SU-DHL-6 (cell line): ENCODE data around the gene XRCC6.
A peak's percentile ranks its signal among the peaks of the same experiment; 100 is the strongest.

Experiments used
- H2AFZ ChIP-seq: fragments of 200-600 bp; sonication (generic); 2 replicates; pipeline ENCODE4 v1.6.1; 2014; ENCODE audit warnings: low read depth, mild to moderate bottlenecking, moderate library complexity, mixed read lengths, antibody characterized with exemption, low read length; ENCODE audit not compliant: severe bottlenecking
- H3F3A ChIP-seq: fragments of 200-600 bp; shearing (Covaris generic); 2 replicates; pipeline ENCODE4 v1.6.0; 2016; ENCODE audit warnings: antibody characterized with exemption, mild to moderate bottlenecking; ENCODE audit not compliant: insufficient read depth
- H3K27ac ChIP-seq: fragments of 200-600 bp; sonication (generic); 2 replicates; pipeline ENCODE4 v1.5.1; 2016; ENCODE audit warnings: low read depth, mild to moderate bottlenecking, low read length, moderate library complexity, mixed read lengths
- H3K27me3 ChIP-seq: fragments of 200-600 bp; sonication (generic), shearing (Covaris generic); 2 replicates; pipeline ENCODE4 v1.6.0; 2014; ENCODE audit warnings: mild to moderate bottlenecking, low read length
- H3K36me3 ChIP-seq: fragments of 200-600 bp; sonication (generic); 2 replicates; pipeline ENCODE4 v1.6.1; 2014; ENCODE audit warnings: mild to moderate bottlenecking, low read length, mixed read lengths
- H3K4me2 ChIP-seq: fragments of 300-600, 200-600 bp; shearing (Covaris generic), sonication (generic); 2 replicates; pipeline ENCODE4 v1.6.0; 2014; ENCODE audit warnings: low read length, low read depth, mild to moderate bottlenecking; ENCODE audit not compliant: poor library complexity, severe bottlenecking
- H3K4me3 ChIP-seq: fragments of 200-600 bp; sonication (generic); 2 replicates; pipeline ENCODE4 v1.5.1; 2014; ENCODE audit warnings: antibody characterized with exemption, low read length, mild to moderate bottlenecking, mixed read lengths; ENCODE audit not compliant: insufficient read depth, poor library complexity, severe bottlenecking
- H3K79me2 ChIP-seq: fragments of 200-600 bp; sonication (generic); 2 replicates; pipeline ENCODE4 v1.6.1; 2014; ENCODE audit warnings: mild to moderate bottlenecking, low read length, moderate library complexity; ENCODE audit not compliant: insufficient read depth
- H3K9ac ChIP-seq: fragments of 200-600 bp; sonication (generic); 2 replicates; pipeline ENCODE4 v1.7.0; 2014; ENCODE audit warnings: mild to moderate bottlenecking, low read length
- H3K9me2 ChIP-seq: fragments of 200-600 bp; sonication (generic); replicated peaks from 2 replicates; pipeline ENCODE4 v1.6.1; 2014; ENCODE audit warnings: low read length; ENCODE audit not compliant: insufficient read depth
- H3K9me3 ChIP-seq: fragments of 200-600 bp; sonication (generic); 2 replicates; pipeline ENCODE4 v1.6.1; 2014; ENCODE audit warnings: low read length, mixed read lengths; ENCODE audit not compliant: insufficient read depth
- H4K20me1 ChIP-seq: fragments of 200-600 bp; sonication (generic); 2 replicates; pipeline ENCODE4 v1.6.1; 2014; ENCODE audit warnings: low read depth, mild to moderate bottlenecking, antibody characterized with exemption, low read length, moderate library complexity, mixed read lengths
- EZH2phosphoT487 ChIP-seq: fragments of 200-600 bp; sonication (generic), shearing (Covaris generic); conservative IDR thresholded peaks from 2 replicates; pipeline ENCODE4 v1.6.1; 2018; ENCODE audit warnings: mild to moderate bottlenecking, antibody characterized with exemption, low read length, moderate library complexity, mixed read lengths
- TF ChIP-seq, protein P1 (sequence below): fragments of 200-600 bp; sonication (generic); IDR thresholded peaks from one replicate; pipeline ENCODE4 v1.5.1; 2017; ENCODE audit warnings: antibody characterized with exemption, mild to moderate bottlenecking, low read length, moderate library complexity; ENCODE audit not compliant: insufficient read depth, poor library complexity, severe bottlenecking

Gene XRCC6

DNA sequence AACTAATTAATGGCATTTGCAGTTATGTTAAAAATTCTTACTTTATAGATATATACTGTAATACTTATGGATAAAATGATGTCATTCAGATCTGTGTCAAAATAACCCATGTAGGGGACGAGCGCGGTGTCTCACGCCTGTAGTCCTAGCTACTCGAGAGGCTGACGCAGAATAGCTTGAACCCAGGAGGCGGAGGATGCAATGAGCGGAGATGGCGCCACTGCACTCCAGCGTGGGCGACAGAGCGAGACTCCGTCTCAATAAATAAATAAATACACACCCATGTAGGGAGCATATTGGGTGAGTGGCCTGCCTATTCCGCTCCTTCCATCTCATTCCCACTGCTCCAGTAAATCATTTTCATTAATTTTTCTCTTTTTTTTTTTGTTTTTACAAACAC is 60.5 kb downstream of the XRCC6 start:
- Histone ChIP-seq H2AFZ (no peak overlapping the region), H4K20me1 (peaks cover 9% of the 10 kb centered on the region; the same call in 1 of the 2 replicates), H3K9me3 (no peaks in the 10 kb centered on the region), H3K27ac (no peak overlapping the region), H3K36me3 (peaks cover 17% of the 10 kb centered on the region; the same call in 1 of the 2 replicates), H3K79me2 (peaks cover 85% of the 10 kb centered on the region), H3K4me2 (peak overlapping the region; percentile 79), H3F3A (peaks cover 29% of the 10 kb centered on the region; the same call in 1 of the 2 replicates), H3K27me3 (no peaks in the 10 kb centered on the region), H3K4me3 (peak overlapping the region; percentile 65), H3K9ac (peak overlapping the region; percentile 70), H3K9me2 (no peaks in the 10 kb centered on the region)
- TF ChIP-seq EZH2phosphoT487, result no peak

DNA sequence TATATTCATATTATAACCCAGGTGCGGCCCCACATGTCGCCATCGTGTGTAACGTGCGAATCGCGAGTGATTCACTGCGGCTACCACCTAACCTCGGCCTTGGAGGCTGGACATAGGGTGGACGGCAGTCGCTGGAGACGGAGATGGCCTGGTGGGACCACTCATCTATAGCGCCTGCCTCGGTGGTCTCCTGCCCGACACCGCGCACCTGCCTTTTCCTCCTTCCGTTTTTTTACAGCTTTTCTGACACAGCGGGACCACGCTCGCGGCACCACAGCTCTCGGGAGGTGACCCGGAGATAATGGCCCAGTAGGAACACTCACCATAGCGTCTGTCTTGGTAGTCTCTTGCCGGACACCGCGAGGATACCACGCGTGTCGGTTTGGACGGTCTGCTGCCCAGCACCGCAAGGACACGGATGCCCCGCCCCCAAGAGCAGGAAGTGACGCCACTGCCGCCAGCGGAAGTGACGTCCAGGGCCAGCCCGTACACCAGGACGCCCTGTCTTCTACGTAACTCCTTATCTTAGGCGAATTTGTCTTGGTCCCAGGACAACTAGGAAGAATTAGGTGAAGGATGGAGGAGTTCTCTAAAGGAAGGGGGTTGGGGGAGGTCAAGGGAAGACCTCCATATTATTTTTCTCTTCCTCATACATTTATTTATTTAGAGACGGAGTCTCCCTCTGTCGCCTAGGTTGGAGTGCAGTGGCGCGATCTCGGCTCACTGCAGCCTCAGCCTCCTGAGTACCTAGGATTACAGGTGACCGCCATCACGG is 61.1 kb downstream of the XRCC6 start:
- no peak overlapping the region for H2AFZ ChIP-seq
- peaks cover 9% of the 10 kb centered on the region; the same call in 1 of the 2 replicates for H4K20me1 ChIP-seq

DNA sequence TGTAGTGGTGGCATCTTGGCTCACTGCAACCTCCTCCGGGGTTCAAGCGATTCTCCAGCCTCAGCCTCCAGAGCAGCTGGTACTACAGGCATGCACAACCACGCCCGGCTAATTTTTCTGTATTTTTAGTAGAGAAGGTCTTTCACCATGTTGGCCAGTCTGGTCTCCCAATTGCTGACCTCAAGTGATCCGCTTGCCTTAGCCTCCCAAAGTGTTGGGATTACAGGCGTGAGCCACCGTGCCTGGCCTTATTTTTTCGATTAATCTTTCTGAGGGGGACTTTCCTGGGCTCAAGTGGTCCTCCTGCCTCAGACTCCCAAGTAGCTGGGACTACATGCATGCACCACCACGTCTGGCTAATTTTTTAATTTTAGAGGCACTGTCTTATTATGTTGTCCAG is 62.0 kb downstream of the XRCC6 start:
- TF ChIP-seq EZH2phosphoT487, result no peak
- TF ChIP-seq, protein P1, sequence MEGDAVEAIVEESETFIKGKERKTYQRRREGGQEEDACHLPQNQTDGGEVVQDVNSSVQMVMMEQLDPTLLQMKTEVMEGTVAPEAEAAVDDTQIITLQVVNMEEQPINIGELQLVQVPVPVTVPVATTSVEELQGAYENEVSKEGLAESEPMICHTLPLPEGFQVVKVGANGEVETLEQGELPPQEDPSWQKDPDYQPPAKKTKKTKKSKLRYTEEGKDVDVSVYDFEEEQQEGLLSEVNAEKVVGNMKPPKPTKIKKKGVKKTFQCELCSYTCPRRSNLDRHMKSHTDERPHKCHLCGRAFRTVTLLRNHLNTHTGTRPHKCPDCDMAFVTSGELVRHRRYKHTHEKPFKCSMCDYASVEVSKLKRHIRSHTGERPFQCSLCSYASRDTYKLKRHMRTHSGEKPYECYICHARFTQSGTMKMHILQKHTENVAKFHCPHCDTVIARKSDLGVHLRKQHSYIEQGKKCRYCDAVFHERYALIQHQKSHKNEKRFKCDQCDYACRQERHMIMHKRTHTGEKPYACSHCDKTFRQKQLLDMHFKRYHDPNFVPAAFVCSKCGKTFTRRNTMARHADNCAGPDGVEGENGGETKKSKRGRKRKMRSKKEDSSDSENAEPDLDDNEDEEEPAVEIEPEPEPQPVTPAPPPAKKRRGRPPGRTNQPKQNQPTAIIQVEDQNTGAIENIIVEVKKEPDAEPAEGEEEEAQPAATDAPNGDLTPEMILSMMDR, result no peak
- H4K20me1 ChIP-seq, result peaks cover 9% of the 10 kb centered on the region; the same call in 1 of the 2 replicates
- peak overlapping the region; percentile 79 for H3K4me2 ChIP-seq
- peaks cover 29% of the 10 kb centered on the region; the same call in 1 of the 2 replicates for H3F3A ChIP-seq
- peak overlapping the region; percentile 65 for H3K4me3 ChIP-seq
- H3K79me2 ChIP-seq, result peaks cover 97% of the 10 kb centered on the region
- peak overlapping the region; percentile 49 for H3K27ac ChIP-seq
- H3K9me2 ChIP-seq, result no peaks in the 10 kb centered on the region
- H2AFZ ChIP-seq, result no peak overlapping the region
- peak overlapping the region; percentile 70 for H3K9ac ChIP-seq
- H3K9me3 ChIP-seq, result no peaks in the 10 kb centered on the region
- H3K36me3 ChIP-seq, result peaks cover 15% of the 10 kb centered on the region; the same call in 1 of the 2 replicates
- no peaks in the 10 kb centered on the region for H3K27me3 ChIP-seq

More for the DNA sequence above, 61.1 kb downstream of the XRCC6 start:
- peak overlapping the region; percentile 49 for H3K27ac ChIP-seq
- peak overlapping the region; percentile 70 for H3K9ac ChIP-seq
- H3F3A ChIP-seq, result peaks cover 29% of the 10 kb centered on the region; the same call in 1 of the 2 replicates
- H3K4me3 ChIP-seq, result peak overlapping the region; percentile 65
- no peaks in the 10 kb centered on the region for H3K9me3 ChIP-seq
- TF ChIP-seq, protein P1, result no peak
- TF ChIP-seq EZH2phosphoT487, result no peak
- H3K9me2 ChIP-seq, result no peaks in the 10 kb centered on the region
- H3K79me2 ChIP-seq, result peaks cover 92% of the 10 kb centered on the region
- no peaks in the 10 kb centered on the region for H3K27me3 ChIP-seq
- H3K4me2 ChIP-seq, result peak overlapping the region; percentile 79
- H3K36me3 ChIP-seq, result peaks cover 15% of the 10 kb centered on the region; the same call in 1 of the 2 replicates
